Activated effector memory CD4-positive, alpha-beta T cell treated with Interleukin-2 at 50 U/mL for 16 hours (primary cell): ENCODE measurements around the gene B4GAT1.
A peak's percentile ranks its signal among the peaks of the same experiment; 100 is the strongest.
"Not testable (repeated sequence)": the region's sequence is repeated elsewhere in the genome, so short reads cannot be mapped to it uniquely, and the experiment has no call there.

ENCODE experiments used
- DNase-seq: peaks from one replicate; pipeline ENCODE4 v3.0.0-alpha.2; 2020

B4GAT1 gene

DNA sequence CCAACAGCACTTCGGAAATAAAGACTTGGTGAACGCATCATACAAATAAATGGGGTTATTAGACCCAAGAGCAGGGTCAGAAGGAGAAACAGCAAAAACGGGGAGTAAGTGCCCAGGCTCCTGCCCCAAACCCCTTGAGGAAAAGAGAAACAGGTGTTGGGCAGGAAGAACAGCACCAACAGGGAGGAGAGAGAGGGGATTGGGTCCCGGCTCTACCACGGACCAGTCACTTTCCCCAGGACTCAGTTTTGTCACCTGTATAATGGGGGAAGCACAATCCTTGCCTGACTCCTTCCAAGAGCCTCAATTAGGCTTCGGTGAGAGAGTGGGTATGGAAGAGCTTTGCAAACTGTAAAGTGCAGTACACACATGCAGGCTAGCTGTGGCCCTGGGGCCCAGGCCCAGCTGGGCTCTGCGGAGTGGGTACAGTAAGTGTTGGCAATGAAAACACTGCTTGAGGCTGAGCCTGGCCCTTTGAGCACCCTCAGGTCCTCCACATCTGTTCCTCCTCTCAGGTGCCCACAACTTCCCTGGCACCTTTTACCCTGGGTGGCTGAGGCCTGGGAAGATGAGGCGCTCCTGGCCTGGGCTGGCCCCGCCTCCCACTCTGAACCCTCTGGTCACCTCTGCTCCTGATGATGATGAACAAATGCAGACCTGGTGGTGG lies 15.2 kb upstream of the B4GAT1 start:
- DNase-seq = no peak

DNA sequence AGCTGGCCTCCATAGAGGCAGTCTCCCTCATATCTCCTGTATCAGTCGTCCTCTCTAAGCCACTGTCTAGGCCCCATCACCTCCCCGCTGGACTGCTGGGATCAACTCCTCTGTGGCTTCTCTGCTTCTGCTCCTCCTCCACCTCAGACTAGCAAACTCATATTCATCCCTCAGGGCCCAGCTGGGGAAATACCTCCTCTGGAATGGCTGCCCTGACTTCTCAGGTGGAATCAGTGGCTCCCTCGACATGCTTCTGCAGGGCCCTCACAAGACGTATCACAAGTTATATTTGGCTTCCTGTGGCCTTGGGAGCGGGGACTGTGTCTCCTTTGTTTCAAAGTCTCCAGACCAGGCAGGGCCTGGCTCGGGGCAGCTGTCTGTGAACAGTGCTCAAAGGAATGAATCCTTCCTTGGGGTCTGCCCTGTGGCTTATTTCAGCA lies 14.1 kb upstream of the B4GAT1 start:
- no peak for DNase-seq

DNA sequence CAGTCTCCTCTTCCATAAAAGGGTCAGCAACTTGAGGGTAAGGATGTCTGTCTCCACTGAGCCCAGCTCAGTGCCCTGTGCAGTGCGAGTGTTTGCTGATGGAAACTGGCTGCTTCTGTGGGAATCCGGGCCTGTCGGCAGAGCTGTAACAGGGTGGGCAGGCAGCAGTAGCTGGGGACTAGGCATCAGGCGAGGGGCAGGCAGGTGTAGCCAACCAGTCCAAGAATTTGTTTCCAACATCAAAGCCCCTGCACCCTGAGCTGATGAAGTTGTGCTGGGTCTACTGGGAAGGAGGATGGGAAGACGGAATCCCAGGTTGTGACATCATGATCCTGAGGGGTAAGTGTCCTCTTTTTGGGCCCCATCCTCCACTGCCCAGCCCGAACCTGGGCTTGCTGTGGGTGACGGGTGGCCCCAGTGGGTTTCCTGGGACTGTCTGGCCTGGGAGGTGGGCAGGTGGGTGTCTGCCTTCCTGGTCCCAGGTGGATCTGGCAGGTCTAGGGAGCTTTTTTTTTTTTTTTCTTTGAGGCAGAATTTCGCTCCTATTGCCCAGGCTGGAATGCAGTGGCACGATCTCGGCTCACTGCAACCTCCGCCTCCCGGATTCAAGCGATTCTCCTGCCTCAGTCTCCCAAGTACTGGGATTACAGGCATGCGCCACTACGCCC lies 13.1 kb upstream of the B4GAT1 start:
- no peak for DNase-seq

DNA sequence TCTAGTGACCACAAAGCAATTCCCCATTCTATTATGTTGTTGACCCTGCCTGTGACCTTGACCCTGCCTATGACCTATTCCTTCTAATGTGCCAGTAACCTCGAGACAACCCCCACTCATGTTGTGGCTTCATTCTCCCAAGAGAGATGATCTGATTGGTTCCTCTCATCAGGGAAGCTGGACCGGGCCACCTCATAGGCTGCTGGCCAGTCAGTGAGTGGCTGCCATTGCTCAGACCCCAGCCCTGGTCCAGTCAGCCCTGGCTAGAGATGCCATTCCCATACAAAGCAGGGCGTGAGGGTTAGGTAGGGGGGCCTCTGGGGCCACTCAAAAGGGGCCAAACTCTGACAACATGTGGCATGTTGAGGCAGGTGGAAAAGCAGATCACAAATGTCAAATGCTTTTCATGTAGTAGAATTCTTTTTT lies 12.2 kb upstream of the B4GAT1 start:
- DNase-seq = no peak

DNA sequence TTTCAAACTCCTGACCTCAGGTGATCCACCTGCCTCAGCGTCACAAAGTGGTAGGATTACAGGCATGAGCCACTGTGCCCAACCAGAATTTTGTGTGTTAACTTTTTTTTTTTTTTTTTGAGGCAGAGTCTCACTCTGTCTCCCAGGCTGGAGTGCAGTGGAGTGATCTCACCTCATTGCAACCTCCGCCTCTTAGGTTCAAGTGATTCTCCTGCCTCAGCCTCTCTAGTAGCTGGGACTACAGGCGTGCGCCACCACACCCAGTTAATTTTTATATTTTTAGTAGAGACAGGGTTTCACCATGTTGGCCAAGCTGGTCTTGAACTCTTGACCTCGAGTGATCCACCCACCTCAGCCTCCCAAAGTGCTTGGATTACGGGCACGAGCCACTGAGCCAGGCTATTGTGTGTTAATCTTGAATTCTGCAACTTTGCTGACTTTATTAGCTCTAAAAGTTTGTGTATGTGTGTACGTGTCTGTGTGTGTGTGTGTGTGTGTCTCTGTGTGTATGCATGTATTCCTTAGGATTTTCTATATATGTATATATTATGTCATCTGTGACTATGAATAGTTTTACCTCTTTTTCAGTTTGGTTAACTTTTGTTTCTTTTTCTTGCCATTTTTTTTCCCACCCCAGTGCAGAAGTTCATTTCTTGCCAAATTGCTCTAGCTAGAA lies 3.3 kb upstream of the B4GAT1 start:
- not testable (repeated sequence) for DNase-seq

DNA sequence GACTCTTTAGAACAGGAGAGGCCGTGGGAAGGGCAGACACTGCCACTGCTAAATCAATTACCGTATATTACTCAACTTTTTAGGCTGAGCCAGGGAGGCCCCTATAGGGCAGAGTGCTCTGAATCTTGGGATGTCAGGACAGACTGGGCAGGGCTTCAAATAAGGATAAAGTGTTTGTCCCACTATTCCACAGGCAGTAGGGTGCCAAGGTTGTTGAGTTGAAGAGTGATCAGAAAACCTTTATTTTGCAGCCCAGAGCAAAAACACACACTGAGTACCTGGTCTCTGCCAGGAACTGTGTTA lies 1.6 kb upstream of the B4GAT1 start:
- no peak for DNase-seq

DNA sequence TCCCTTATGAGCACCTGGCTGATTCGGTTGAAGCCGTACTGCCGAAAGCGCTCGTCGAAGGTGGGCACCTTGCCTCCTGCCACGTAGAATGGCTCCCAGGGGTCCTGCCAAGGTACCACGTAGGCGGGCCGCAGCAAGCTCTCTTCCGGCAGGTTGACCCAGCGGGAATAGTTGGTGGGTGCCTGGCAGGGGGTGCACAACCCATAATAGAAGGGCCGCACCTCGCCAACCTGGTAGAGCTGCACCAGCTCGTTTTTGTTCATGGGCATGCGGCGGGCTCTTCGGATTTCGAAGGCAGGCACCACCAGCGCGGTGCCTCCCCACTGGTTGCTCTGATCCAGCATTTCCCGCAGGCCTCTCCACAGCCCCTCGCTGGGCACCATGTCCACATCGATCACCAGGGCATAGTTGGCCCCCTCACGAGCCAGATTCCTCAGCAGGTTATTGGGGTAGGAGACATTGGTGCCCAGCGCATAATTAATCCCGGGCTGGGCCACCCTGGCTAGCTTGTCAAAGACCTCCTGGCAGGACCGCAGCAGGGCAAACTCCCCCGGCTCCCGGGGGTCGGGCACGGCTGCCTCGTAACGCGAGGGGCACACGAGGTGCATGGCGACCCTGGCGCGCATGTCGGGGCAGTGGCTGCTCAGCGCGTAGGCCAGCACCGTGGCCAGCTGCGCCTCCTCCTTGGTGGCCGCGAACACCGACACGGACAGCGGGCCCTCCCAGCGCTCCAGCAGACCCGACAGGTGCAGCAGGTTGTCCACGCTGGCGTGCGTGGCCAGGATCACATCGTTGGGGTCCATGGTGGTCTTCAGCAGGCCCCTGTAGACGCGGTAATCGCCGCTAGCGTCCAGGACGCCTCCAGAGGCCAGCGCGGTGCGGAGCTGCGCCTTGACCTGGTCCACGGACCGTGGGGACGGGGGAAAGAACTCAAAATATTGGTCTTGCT lies 679 bp downstream of the B4GAT1 start:
- DNase-seq = no peak

DNA sequence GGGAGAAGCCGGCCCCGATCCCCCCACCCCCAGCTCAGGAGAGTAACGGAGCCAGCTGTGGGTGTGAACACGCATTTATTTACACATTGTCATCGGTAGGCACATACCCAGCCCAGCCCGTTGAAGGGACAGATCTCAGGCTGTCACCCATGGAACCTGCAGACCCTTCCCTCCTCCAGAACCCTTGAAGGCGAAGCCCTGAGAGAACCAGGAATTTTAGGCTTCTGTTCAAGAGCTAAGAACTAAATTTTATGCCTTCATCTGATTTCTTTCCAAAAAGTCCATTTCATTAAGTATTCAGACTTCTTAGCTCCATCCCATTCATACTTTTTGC lies 2.1 kb downstream of the B4GAT1 start:
- DNase-seq = no peak

DNA sequence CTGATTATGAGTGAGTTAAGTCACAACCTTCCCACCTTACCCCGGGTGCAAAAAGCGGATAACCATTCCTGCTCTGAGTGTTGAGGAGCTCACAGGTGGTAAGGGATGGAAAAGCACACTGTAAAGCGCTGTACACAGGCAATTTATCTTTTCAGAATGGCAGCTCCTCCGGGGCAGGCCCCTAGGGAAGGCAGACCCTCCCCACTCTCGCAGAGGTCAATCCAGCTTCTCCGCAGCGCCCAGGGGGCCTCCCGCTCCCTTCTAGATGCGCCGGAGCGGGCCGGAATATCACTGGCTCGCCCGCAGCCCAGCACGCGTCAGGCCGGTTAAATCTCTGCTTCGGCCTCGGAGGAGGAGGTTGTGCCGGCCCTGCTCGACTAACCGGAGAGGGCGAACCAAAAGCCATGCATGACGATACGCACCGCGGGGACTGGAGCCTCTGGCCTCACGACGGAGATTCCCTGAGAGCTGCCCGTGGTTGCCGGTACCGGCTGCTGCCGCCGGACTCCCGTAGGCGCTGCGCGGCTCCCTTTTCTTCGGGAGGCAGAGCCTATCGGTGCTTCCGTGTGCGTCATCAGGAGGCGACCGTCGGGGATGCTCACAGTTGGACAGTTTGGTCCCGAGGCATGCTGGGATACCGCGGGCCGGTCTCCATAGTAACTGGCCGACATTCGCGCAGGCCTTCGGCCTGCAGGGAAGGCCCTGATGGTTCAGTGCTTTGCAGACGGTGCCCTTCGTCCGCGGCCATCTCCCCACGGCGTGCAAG lies 2.7 kb downstream of the B4GAT1 start, which contains the start of gene BRMS1:
TSS of gene BRMS1 (minus strand) at position 555 of the 766 bp plus-strand sequence. CDS start 2,870 bp downstream, outside the sequence.
- DNase-seq = peak; percentile 88

DNA sequence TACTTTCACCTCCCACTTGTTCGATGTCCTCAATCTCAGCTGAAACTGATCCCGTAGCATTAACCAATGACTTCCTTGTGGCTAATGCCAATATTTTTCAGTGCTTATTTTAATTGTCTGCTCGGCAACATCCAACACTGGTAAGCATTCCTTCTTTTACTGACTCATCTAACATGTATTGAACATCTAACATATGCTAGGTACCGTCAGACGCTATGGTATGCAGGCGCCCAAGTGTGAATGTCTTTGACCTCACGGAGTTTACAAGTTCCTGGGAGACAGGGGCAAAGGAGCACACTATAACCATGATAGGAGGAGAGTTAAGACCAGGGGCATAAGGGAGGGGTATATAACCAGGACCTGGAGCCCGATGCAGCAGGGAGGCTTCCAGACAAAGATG lies 4.3 kb downstream of the B4GAT1 start:
- DNase-seq = no peak

DNA sequence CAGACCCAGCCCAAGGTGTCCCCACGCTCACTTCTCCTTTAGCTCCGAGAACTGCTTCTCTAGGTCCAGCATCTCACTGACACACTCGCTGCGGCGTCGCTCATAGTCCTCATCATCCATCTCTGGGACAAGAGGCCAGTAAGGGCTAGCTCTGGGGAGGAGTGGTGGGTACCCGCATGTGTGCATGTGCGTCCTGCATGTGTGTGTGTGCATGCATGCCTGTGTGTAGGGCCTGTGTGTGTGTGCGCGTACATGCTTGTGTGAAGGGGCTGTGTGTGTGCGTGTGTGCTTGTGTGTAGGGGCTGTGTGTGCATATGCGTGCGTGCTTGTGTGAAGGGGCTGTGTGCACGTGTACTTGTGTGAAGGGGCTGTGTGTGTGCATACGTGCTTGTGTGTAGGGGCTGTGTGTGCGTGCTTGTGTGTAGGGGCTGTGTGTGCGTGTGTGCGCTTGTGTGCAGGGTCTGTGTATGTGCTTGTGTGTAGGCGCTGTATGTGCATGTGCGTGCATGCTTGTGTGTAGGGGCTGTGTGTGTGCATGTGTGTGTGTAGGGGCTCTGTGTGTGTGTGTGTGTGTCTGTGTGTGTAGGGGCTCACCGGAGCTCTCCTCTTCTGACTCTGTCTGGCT lies 5.8 kb downstream of the B4GAT1 start:
- DNase-seq = no peak

DNA sequence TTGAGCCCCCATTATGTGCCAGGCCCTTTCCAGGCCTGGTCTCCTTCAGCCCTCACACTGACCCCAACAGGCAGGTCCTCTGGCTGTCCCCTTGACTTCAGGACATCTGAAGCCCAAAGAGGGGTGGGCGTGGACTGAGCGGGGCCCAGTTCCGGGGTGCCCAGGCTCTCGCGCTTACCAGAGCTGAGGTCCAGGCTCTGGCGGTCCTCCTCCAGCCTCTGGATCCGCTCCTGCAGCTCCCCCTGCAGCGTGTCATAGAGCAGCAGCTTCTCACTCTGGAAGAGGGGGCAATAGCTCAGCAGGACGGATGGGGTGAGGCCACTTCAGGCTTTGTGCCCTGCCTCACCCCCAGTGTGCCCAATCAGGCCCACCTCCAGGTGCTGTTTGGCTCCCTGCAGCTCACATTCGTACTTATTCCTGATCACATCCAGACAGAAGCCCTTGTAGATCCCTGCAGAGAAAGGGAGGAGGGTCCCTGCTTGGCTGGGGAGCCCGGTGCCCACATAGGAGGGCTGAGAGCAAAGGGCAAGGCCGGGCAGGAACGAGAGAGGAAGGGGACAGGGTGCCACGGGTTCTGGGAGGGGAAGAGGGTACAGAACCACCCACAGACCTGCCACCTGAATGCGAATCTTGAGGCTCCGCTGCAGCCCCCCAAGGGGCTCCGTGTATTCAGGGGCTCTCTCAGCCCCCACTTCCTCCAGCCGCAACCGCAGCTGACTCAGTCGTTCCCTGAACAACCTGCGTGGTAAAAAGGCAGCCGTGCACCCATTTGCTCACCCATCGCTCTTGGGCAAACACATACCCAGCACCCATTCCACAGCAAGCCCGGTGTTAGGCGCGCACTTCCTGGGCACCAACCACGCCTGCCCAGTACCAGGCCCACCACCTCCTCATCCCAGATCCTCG lies 6.6 kb downstream of the B4GAT1 start:
- no peak for DNase-seq

DNA sequence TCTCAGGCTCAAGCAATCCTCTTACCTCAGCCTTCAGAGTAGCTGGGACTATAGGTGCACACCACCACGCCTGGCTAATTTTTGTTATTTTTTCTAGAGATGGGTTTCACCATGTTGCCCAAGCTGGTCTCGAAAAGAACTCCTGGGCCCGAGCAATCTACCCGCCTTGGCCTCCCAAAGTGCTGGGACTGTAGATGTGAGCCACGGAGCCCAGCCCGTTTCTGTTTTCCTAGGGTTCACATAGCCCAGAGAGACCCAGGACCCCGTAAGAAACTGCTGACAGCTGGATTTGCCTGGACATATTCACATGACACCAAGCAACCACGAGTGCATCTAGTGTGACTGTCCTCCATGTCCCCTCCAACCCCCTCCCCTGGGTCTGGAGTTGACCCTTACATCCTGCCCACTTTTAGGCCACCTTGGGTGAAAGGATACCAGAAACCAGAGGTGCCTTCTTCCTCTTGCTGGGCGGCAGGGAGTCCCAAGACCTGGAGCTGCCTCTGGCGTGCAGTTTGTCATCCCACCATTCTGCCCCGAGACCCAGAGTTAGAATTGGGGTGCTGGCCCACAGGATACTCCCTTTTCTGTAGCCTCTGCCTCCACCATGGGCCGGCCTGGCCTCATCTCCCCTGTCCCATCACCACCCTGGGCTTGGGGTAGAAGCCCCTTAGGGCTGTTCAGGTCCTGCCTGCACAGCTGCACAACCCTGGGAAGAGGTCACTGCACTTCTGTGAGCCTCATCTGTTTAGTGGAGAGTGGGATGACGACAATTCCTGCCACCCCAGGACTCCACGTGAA lies 7.5 kb downstream of the B4GAT1 start:
- no peak for DNase-seq

DNA sequence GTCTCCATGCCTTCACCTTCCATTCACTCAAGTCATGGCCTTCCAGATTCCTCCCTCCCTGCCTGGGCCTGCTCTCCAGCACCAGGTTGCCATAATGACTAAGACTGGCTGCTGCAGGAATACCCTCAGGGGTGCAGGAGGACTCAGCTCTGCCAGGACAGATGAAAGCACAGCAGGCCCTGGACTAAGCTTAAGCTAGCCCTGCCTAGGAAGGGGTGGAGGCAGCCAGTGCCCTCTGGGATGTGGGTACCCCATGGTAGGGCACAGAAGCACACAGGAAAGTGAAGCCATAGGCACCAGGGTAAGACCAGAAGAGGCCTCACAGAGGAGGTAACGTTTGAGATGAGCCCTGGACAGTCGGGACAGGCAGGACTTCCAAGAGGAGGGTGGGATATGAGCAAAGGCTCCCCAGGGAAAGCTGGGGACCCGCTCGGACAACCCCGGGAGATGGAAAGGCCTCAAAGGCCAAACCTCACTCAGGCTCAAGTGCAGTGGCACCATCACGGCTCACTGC lies 8.2 kb downstream of the B4GAT1 start:
- DNase-seq = no peak

DNA sequence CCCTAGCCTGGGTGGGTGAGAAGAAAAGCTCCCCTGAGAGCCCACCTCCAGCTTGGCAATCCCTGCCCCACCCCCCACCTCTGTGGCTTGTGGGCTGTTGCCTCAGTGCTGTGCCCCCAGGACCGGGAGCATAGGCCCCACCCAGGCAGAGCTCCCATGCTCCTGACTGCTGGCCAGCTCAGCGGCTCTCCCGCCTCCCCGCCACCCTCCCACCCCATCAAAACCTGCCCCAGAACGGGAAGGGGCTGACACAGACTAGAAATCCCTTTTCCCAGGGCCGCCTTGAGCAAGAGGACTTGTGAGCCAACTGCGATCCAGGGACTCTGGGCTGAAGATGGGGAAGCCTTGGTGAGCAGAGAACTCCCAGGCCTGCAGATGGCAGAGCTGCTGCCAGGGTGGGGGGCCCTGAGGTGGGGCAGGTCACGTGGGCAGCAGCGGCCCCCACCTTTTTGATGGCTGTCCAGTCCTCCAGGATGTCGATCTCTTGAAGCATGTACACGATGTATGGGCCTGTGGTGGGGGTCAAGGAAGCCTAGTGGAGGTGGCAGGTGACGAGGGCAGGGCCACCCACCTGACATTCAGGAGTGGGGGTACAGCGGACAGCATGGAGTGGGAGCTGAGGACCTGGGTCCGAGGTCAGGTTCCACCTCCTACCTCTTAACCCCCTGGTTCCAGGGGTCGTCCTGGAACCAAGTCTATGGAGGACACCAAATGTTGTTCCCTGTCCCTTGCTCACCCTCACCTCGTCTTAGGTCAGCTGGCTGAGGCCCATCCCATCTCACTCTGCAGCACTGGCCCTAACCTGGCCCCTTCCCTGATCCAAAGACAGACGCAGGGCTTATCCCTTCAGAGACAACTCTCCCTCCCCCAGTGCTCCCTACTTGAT lies 8.9 kb downstream of the B4GAT1 start:
- DNase-seq = no peak

DNA sequence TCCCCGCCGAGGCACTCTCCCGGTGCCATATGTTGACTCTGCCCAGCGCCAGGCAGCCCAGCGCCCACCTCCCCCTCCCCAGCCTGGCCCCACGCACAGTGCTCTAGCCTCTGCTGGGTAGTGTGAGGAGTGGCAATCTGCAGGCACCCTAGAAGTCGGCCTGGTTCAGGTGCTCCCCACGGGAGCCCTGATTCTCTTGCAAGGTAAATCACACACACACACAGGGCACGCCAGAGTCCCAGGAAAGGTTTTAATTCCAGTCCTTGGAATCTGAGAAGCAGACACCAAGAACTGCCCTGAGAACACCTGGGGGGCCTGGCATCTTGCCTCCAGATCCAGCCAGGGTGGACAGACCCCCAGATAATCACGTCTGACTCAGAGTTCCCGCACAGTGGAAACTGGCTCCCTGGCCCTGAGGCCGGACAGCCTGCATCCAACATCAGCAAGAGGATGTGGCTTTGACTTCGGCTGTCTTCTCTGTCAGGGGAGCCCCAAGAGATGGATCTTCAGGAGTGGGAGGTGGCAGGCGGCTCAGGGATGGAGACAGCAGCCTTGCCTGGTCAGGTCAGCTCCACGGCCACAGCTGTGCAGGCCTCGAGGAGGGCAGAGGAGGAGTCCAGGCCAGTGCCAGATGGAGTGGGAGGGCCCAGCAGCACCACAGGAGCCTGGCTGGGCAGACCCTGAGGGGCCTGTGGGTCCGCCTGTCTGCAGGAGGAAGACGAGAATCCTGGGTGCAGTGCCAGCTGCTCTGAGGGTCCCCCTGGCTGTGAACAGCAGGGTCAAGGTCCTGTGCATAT lies 10.1 kb downstream of the B4GAT1 start:
- no peak for DNase-seq

DNA sequence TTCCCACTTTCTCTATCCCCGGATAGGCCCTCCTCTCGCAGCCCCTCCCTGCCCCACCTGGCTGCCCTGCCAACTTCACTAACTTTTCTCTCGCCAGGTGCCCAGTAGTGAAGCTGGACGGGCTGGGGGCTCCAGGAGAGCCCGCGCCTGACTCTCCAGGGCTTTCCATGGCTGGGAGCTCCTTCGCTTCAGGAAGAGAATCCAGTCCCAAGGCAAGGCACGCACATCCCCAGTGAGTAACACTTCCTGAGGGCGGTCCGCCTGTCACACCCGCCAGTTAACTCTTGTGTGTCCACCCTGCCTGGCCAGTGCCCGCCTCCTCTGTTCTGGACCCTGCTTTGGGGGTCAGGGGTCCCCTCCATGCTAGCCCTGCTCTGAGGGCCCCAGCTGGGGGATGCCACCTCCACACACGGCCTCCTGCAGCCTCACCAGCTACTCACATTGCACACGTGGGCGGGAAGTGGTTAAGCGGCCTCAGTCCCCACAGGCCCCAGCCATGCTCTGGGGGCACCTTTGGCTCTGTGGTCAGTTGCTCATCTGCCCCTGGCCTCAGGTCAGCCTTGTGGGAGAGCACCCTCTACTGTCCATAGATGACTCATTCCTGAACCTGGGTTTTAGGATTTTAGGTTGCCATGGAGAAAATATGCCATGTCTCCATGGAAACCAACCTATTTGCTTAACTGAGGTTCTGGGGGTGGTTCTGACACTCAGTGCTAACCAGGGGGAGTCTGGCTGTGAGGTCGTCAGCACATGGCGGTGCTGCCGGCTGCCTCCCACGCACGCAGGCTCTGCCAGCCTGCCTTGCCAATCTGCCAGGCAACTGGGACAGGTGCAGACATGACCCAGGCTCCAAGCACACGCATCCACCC lies 11.0 kb downstream of the B4GAT1 start, which contains the start of gene RIN1:
TSS of gene RIN1 (minus strand) at position 201 of the 869 bp plus-strand sequence. CDS start at position 169, 32 bp downstream.
- DNase-seq = no peak
